ENCODE data around the gene FAM135A. TPM values are rescaled to one million over a fixed set of nuclear protein-coding genes. Genes with fewer than 3 reads are reported as not detected.

The FAM135A gene
- total RNA-seq, 1 donor = 16.3 TPM

DNA sequence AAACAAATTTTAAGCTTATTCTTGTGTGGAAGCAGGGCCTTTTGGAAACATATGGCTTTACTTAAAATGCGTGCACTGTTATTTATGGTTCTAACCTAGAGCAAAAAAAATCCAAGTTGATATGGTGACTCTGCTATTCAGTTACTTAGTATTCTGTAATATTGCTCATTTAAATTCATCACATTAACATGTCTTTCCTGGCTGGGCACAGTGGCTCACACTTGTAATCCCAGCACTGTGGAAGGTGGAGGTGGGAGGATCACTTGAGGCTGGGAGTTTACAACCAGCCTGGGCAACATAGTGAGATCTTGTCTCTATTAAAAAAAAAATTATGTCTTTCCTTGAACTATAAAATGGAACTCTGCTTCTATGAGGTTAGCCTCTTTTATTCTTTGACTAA lies 95.6 kb downstream of the FAM135A start:
- TF ChIP-seq, protein P1, sequence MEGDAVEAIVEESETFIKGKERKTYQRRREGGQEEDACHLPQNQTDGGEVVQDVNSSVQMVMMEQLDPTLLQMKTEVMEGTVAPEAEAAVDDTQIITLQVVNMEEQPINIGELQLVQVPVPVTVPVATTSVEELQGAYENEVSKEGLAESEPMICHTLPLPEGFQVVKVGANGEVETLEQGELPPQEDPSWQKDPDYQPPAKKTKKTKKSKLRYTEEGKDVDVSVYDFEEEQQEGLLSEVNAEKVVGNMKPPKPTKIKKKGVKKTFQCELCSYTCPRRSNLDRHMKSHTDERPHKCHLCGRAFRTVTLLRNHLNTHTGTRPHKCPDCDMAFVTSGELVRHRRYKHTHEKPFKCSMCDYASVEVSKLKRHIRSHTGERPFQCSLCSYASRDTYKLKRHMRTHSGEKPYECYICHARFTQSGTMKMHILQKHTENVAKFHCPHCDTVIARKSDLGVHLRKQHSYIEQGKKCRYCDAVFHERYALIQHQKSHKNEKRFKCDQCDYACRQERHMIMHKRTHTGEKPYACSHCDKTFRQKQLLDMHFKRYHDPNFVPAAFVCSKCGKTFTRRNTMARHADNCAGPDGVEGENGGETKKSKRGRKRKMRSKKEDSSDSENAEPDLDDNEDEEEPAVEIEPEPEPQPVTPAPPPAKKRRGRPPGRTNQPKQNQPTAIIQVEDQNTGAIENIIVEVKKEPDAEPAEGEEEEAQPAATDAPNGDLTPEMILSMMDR (IDR thresholded peaks at IDR 0.05; ENCODE audit: extremely low read depth, low read depth, low read length) = no peak

DNA sequence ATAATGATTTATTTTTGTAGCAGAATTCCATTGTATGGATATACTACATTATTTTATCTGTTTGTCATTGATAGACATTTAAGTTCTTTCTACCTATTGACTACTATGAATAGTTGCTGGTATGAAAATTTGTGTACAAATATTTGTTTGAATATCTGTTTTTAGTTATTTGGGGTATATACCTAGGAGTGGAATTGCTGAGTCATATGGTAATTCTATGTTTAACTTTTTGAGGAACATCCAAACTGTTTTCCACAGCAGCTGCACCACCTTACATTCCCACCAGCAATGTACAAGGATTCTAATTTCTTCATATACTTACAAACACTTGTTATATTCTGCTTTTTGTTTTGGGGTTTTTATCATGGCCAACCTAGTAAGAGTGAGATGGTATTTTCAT lies 97.3 kb downstream of the FAM135A start:
- Histone ChIP-seq H3K4me2 (ENCODE audit: insufficient read depth, low read length) (no peak overlapping the region), H3K79me2 (ENCODE audit: insufficient read depth, low read length) (no peaks in the 10 kb centered on the region), H3K9me3 (ENCODE audit: low read depth, low read length) (no peaks in the 10 kb centered on the region), H3K27me3 (ENCODE audit: insufficient read depth, low read length) (no peaks in the 10 kb centered on the region), H4K20me1 (ENCODE audit: insufficient read depth, low read length) (no peaks in the 10 kb centered on the region), H2AFZ (ENCODE audit: low read length) (no peak overlapping the region), H3K27ac (ENCODE audit: low read depth, low read length) (no peak overlapping the region), H3K36me3 (ENCODE audit: insufficient read depth, low read length) (no peaks in the 10 kb centered on the region), H3K4me1 (ENCODE audit: insufficient read depth, low read length) (no peaks in the 10 kb centered on the region), H3K4me3 (ENCODE audit: insufficient read depth, low read length) (no peak overlapping the region)
- DNase-seq (ENCODE audit: insufficient read length, low spot score, missing footprints) = no peak
- TF ChIP-seq, protein P1 (IDR thresholded peaks at IDR 0.05; ENCODE audit: extremely low read depth, low read depth, low read length) = no peak

More for the DNA sequence above, 95.6 kb downstream of the FAM135A start:
- peaks cover 1% of the 10 kb centered on the region for H3K36me3 ChIP-seq (ENCODE audit: insufficient read depth, low read length)
- peaks cover under 1% of the 10 kb centered on the region for H3K9me3 ChIP-seq (ENCODE audit: low read depth, low read length)
- no peaks in the 10 kb centered on the region for H3K4me1 ChIP-seq (ENCODE audit: insufficient read depth, low read length)
- no peaks in the 10 kb centered on the region for H3K79me2 ChIP-seq (ENCODE audit: insufficient read depth, low read length)
- no peaks in the 10 kb centered on the region for H3K27me3 ChIP-seq (ENCODE audit: insufficient read depth, low read length)
- no peak for DNase-seq (ENCODE audit: insufficient read length, low spot score, missing footprints)
- no peak overlapping the region for H2AFZ ChIP-seq (ENCODE audit: low read length)
- H3K4me3 ChIP-seq (ENCODE audit: insufficient read depth, low read length) = no peak overlapping the region
- no peaks in the 10 kb centered on the region for H4K20me1 ChIP-seq (ENCODE audit: insufficient read depth, low read length)
- no peak overlapping the region for H3K4me2 ChIP-seq (ENCODE audit: insufficient read depth, low read length)
- no peak overlapping the region for H3K27ac ChIP-seq (ENCODE audit: low read depth, low read length)

DNA sequence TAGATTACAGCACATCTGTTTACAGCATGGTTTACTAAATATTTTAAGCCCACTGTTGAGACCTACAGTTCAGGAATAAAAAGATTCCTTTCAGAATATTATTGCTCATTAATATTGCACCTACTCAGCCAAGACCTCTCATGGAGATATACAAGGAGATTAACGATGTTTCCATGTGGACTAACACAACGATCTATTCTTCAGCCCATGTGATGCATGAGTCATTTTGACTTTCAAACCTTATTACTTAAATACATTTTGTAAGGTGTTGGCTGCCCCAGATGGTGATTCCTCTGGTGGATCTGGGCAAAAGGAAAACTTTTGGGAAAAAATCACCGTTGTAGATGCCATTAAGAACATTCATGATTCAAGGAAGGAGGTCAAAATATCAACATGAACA lies 105.4 kb downstream of the FAM135A start:
- no peak for DNase-seq (ENCODE audit: insufficient read length, low spot score, missing footprints)
- no peaks in the 10 kb centered on the region for H3K9me3 ChIP-seq (ENCODE audit: low read depth, low read length)
- no peaks in the 10 kb centered on the region for H3K79me2 ChIP-seq (ENCODE audit: insufficient read depth, low read length)
- no peaks in the 10 kb centered on the region for H3K4me1 ChIP-seq (ENCODE audit: insufficient read depth, low read length)
- no peaks in the 10 kb centered on the region for H4K20me1 ChIP-seq (ENCODE audit: insufficient read depth, low read length)
- TF ChIP-seq, protein P1 (IDR thresholded peaks at IDR 0.05; ENCODE audit: extremely low read depth, low read depth, low read length) = no peak
- H3K36me3 ChIP-seq (ENCODE audit: insufficient read depth, low read length) = no peaks in the 10 kb centered on the region
- H3K4me2 ChIP-seq (ENCODE audit: insufficient read depth, low read length) = no peak overlapping the region
- H3K4me3 ChIP-seq (ENCODE audit: insufficient read depth, low read length) = no peak overlapping the region
- no peaks in the 10 kb centered on the region for H3K27me3 ChIP-seq (ENCODE audit: insufficient read depth, low read length)
- H2AFZ ChIP-seq (ENCODE audit: low read length) = no peak overlapping the region
- H3K27ac ChIP-seq (ENCODE audit: low read depth, low read length) = no peak overlapping the region

DNA sequence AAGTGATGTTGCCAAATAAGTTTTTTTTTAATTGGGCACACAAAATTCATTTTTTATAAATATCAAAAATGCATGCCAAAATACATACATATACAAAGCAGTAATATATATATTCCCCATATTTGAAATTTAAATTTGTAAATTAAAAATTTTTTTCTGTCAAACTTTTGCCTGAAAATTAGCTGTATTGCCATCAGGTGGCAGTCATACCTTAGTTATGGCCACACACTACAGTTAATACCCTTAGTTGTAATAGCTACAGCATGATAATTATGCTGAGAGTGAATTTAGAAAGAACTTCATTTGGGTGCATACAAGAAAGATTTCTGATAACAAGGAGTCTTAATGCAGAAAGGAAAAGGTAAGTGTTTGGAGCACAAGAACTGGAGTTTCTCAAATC lies 107.3 kb downstream of the FAM135A start:
- no peaks in the 10 kb centered on the region for H4K20me1 ChIP-seq (ENCODE audit: insufficient read depth, low read length)
- TF ChIP-seq, protein P1 (IDR thresholded peaks at IDR 0.05; ENCODE audit: extremely low read depth, low read depth, low read length) = peak; percentile 50
- no peak for DNase-seq (ENCODE audit: insufficient read length, low spot score, missing footprints)

More for the DNA sequence above, 107.3 kb downstream of the FAM135A start:
- Histone ChIP-seq H3K36me3 (ENCODE audit: insufficient read depth, low read length) (no peaks in the 10 kb centered on the region), H3K27ac (ENCODE audit: low read depth, low read length) (no peak overlapping the region), H2AFZ (ENCODE audit: low read length) (no peak overlapping the region), H3K9me3 (ENCODE audit: low read depth, low read length) (no peaks in the 10 kb centered on the region), H3K79me2 (ENCODE audit: insufficient read depth, low read length) (no peaks in the 10 kb centered on the region), H3K4me1 (ENCODE audit: insufficient read depth, low read length) (no peaks in the 10 kb centered on the region), H3K27me3 (ENCODE audit: insufficient read depth, low read length) (no peaks in the 10 kb centered on the region), H3K4me3 (ENCODE audit: insufficient read depth, low read length) (no peak overlapping the region), H3K4me2 (ENCODE audit: insufficient read depth, low read length) (no peak overlapping the region)

Measured in osteoblast (primary cell).